ENCODE measurements around the gene ANKFY1. TPM values are rescaled to one million over a fixed set of nuclear protein-coding genes. Genes with fewer than 3 reads are reported as not detected.
A peak's percentile ranks its signal among the peaks of the same experiment; 100 is the strongest.

Gene ANKFY1
- total and polyA plus RNA-seq, 7 donors = 6.0 to 68.0 (median 52.6) TPM

DNA sequence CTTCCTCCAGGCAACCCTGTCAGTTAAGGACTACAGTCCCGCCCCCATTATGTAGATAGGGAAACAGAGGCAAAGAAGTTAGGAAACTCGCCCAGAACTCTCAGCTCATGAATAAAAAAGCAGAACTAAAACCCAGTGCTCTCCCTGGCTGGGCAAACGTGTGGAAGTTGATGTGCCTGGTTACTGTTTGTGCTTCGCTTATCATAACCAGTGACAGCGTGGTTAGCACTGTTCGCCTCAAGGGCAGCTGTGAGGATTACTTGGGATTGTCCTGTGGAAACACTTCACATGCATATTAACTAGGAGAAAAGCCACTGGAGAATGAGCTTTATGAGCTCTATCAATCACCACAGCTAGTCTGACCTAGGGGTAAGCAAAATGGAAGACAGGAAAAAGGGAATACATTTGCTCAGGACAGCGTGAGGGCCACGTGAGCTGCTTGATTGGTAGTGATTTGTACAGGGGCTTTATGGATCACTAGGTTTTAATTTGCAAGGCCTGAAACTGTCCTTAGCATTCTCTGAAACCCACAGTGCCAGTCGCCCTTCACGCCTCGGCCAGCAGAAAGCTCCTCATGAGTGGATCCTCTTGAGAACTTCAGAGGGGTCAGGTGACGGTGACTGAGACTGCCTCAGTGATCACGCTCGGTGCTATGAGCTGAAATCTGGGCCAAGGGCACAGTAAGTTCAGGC is 100.9 kb downstream of the ANKFY1 start:
- H3K4me3 ChIP-seq = no peak overlapping the region
- H3K36me3 ChIP-seq = peaks cover 13 to 67% (median 24%) of the 10 kb centered on the region in 4 donors
- H3K27me3 ChIP-seq = no peaks in the 10 kb centered on the region
- no peaks in the 10 kb centered on the region for H3K9me3 ChIP-seq
- TF ChIP-seq POLR2AphosphoS5 (IDR thresholded peaks at IDR 0.05) = peak in 3 of 4 donors; percentile 18 to 60 (median 35)
- TF ChIP-seq EP300 (IDR thresholded peaks at IDR 0.05) = no peak
- TF ChIP-seq POLR2A (IDR thresholded peaks at IDR 0.05) = no peak
- peak overlapping the region; percentile 20 to 29 (median 24) for H3K27ac ChIP-seq
- peaks cover 0 to 7% (median 3%) of the 10 kb centered on the region in 4 donors for H3K4me1 ChIP-seq
- intact Hi-C loops (cut with DNase I) = no loop called here
- 76 to 88% methylated on average over 14 of the region's 14 CpGs for WGBS, 2 donors
- DNase-seq = no peak

DNA sequence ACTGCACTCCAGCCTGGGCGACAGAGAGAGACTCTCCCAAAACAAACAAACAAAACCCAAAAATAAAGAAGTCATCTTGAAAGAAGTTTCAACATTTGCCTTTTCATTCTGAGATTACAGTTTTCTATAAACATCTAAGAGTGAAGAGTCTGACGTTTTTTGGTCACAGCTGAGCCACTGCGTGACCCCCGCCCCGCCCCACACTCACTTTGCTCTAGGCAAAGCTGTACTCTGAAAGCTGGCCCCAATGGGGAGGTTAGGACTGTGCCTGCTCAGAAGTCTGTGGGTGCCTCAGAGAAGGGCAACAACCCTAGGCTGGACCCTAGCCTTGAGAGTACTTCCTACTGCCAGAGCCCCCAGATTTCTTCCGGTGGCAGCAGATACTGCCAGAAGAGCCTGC is 101.5 kb downstream of the ANKFY1 start:
- no peak overlapping the region for H3K4me3 ChIP-seq
- TF ChIP-seq, protein P1, sequence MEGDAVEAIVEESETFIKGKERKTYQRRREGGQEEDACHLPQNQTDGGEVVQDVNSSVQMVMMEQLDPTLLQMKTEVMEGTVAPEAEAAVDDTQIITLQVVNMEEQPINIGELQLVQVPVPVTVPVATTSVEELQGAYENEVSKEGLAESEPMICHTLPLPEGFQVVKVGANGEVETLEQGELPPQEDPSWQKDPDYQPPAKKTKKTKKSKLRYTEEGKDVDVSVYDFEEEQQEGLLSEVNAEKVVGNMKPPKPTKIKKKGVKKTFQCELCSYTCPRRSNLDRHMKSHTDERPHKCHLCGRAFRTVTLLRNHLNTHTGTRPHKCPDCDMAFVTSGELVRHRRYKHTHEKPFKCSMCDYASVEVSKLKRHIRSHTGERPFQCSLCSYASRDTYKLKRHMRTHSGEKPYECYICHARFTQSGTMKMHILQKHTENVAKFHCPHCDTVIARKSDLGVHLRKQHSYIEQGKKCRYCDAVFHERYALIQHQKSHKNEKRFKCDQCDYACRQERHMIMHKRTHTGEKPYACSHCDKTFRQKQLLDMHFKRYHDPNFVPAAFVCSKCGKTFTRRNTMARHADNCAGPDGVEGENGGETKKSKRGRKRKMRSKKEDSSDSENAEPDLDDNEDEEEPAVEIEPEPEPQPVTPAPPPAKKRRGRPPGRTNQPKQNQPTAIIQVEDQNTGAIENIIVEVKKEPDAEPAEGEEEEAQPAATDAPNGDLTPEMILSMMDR (IDR thresholded peaks at IDR 0.05) = no peak
- no peak for TF ChIP-seq POLR2AphosphoS5 (IDR thresholded peaks at IDR 0.05)
- DNase-seq = no peak
- no peaks in the 10 kb centered on the region for H3K9me3 ChIP-seq
- peak overlapping the region; percentile 20 to 29 (median 24) for H3K27ac ChIP-seq
- peaks cover 0 to 7% (median 3%) of the 10 kb centered on the region in 4 donors for H3K4me1 ChIP-seq
- 80 to 82% methylated on average over 6 of the region's 6 CpGs for WGBS, 2 donors
- intact Hi-C loops (cut with DNase I) = no loop called here
- H3K36me3 ChIP-seq = peaks cover 7 to 67% (median 18%) of the 10 kb centered on the region in 4 donors
- H3K27me3 ChIP-seq = no peaks in the 10 kb centered on the region

DNA sequence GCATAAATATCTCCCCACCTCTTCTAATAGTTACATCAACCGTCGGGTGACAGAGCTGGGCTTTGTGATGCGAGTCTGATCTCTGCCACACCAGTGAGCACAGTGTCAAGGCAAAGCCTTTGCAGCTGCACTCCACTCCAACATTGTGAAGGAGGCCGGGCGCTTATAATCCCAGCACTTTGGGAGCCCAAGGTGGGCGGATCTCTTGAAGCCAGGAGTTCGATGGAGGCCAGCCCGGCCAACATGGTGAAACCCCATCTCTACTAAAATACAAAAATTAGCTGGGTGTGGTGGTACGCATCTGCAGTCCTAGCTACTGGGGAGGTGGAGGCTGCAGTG is 101.8 kb downstream of the ANKFY1 start:
- Histone ChIP-seq H3K27me3 (no peaks in the 10 kb centered on the region), H3K27ac (peak overlapping the region in 2 of 4 donors; percentile 20 to 21), H3K36me3 (peaks cover 4 to 67% (median 15%) of the 10 kb centered on the region in 4 donors), H3K9me3 (no peaks in the 10 kb centered on the region), H3K4me3 (no peak overlapping the region), H3K4me1 (peaks cover 0 to 7% (median 3%) of the 10 kb centered on the region in 4 donors)
- intact Hi-C loops (cut with DNase I) = no loop called here
- TF ChIP-seq POLR2A (IDR thresholded peaks at IDR 0.05) (no peak), EP300 (IDR thresholded peaks at IDR 0.05) (no peak), POLR2AphosphoS5 (IDR thresholded peaks at IDR 0.05) (peak in 1 of 4 donors; percentile 2)
- TF ChIP-seq, protein P1 (IDR thresholded peaks at IDR 0.05) = no peak
- 82 to 90% methylated on average over 9 of the region's 9 CpGs for WGBS, 2 donors
- DNase-seq = no peak

DNA sequence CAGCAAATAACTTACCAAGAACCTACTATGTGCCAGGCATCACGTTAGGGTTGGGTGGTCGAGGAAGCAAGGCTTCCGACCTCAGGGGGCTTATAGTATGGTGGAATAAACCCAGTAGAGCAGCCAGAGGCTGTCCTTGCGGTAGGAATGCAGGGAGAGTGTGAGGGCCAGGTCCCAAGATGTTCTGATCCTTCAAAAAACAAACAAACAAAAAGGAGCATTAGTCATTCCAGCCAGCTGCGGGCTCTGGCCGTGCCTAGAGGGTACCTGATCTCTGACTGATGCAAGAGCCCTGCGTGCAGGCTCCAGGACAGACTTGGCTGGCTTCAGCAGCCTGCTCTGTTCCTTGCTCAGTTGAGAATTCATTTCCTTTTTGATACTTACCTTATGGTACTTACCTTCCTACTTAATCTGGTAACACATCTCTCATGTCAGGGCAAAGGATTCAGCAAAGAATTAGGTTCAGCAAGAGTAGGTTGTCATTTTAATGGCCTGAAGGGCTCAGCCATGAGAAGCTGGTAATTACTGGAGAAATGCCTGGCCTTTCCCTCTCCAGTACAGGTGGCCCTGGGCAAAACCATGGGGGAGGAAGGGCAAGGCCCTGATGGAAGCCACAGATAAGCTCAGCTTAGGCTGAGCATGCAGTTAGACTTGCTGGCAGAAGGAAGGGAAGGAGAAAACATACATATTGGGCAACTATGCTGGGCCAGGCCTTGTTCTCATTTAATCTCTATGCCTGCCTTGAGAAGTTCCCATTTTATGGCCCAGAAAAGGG is 102.4 kb downstream of the ANKFY1 start:
- Histone ChIP-seq H3K27me3 (no peaks in the 10 kb centered on the region), H3K4me3 (no peak overlapping the region), H3K36me3 (peaks cover 0 to 67% (median 9%) of the 10 kb centered on the region in 4 donors), H3K4me1 (peaks cover 0 to 7% (median 3%) of the 10 kb centered on the region in 4 donors), H3K27ac (peak overlapping the region in 2 of 4 donors; percentile 10 to 21), H3K9me3 (no peaks in the 10 kb centered on the region)
- TF ChIP-seq POLR2A (IDR thresholded peaks at IDR 0.05) = no peak
- peak in 1 of 4 donors; percentile 3 for TF ChIP-seq POLR2AphosphoS5 (IDR thresholded peaks at IDR 0.05)
- no peak for DNase-seq
- 69 to 76% methylated on average over 7 of the region's 7 CpGs for WGBS, 2 donors
- intact Hi-C loops (cut with DNase I) = no loop called here

DNA sequence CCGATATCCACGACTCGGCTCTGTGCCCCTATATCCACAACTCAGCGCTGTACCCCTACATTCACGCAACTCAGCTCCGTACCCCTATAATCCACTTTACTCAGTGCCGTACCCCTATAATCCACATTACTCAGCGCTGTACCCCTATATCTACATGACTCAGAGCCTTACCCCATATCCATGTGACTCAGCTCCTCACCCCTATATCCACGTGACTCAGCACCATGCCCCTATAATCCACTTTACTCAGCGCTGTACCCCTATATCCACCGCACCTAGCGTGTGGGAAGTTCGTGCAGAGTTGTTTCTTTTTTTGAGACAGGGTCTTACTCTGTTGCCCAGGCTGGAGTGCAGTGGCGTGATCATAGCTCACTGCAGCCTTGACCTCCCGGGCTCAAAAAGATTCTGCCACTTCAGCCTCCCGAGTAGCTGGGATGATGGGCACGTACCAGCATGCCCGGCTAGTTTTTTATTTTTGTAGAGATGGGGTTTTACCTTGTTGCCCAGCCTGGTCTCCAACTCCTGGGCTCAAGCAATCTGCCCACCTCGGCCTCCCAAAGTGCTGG is 103.4 kb downstream of the ANKFY1 start:
- Histone ChIP-seq H3K4me1 (peaks cover 0 to 7% (median 3%) of the 10 kb centered on the region in 4 donors), H3K9me3 (no peaks in the 10 kb centered on the region), H3K27me3 (no peaks in the 10 kb centered on the region), H3K4me3 (no peak overlapping the region), H3K36me3 (peaks cover 0 to 67% (median 10%) of the 10 kb centered on the region in 4 donors), H3K27ac (no peak overlapping the region)
- TF ChIP-seq POLR2A (IDR thresholded peaks at IDR 0.05) (no peak), EP300 (IDR thresholded peaks at IDR 0.05) (no peak)
- intact Hi-C loops (cut with DNase I) = no loop called here
- DNase-seq = no peak
- 95 to 97% methylated on average over 19 of the region's 19 CpGs for WGBS, 2 donors

DNA sequence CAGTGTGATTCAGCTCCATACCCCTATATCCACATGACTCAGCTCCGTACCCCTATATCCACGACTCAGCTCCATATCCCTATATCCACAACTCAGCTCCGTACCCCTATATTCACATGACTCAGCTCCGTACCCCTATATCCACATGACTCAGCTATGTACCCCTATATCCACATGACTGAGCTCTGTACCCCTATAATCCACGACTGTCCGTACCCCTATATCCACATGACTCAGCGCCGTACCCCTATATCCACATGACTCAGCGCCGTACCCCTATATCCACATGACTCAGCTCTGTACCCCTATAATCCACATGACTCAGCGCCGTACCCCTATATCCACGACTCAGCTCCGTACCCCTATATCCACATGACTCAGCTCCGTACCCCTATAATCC is 104.0 kb downstream of the ANKFY1 start:
- H3K27ac ChIP-seq = no peak overlapping the region
- 96% methylated on average over 15 of the region's 15 CpGs for WGBS, 2 donors
- DNase-seq = no peak
- H3K4me3 ChIP-seq = no peak overlapping the region
- peaks cover 0 to 67% (median 14%) of the 10 kb centered on the region in 4 donors for H3K36me3 ChIP-seq
- intact Hi-C loops (cut with DNase I) = no loop called here
- TF ChIP-seq POLR2AphosphoS5 (IDR thresholded peaks at IDR 0.05) = no peak
- TF ChIP-seq, protein P1 (IDR thresholded peaks at IDR 0.05) = no peak
- TF ChIP-seq EP300 (IDR thresholded peaks at IDR 0.05) = no peak
- no peak for TF ChIP-seq POLR2A (IDR thresholded peaks at IDR 0.05)
- H3K9me3 ChIP-seq = no peaks in the 10 kb centered on the region
- H3K4me1 ChIP-seq = peaks cover 0 to 7% (median 3%) of the 10 kb centered on the region in 4 donors
- H3K27me3 ChIP-seq = no peaks in the 10 kb centered on the region
